Lower leg skin (tissue), 4 donors: Measurements from ENCODE around the gene STARD13. TPM values are rescaled to one million over a fixed set of nuclear protein-coding genes. Genes with fewer than 3 reads are reported as not detected.

Source experiments
- DNase-seq, 2 donors: peaks; one replicate each; pipeline ENCODE4 v3.0.0-alpha.2; 2019; ENCODE audit warnings: low spot score in 2 of 2
- H3K4me3 ChIP-seq: fragments of 200-600 bp; sonication (generic); 2 replicates; pipeline ENCODE4 v1.5.1; 2017; ENCODE audit warnings: mild to moderate bottlenecking, low read depth; ENCODE audit not compliant: poor library complexity, severe bottlenecking
- POLR2A ChIP-seq, 2 donors: fragments of 450-650 bp; IDR thresholded peaks; one replicate each; pipeline ENCODE4 v1.6.1; 2016 to 2017; ENCODE audit warnings: antibody characterized with exemption in 2 of 2, mild to moderate bottlenecking in 1 of 2, moderate library complexity in 1 of 2
- WGBS, 2 donors: methylation state at CpG; one replicate each; pipeline ENCODE4 v1.1.5; 2018; 5-methylcytosine and 5-hydroxymethylcytosine counted together
- intact Hi-C: fragments of 100-400 bp; cut with DNase I; formaldehyde crosslinking; loops from one replicate; pipeline ENCODE4 v1.15.0; 2023; ENCODE audit warnings: low total_unique reads
- total RNA-seq, 4 donors: library from RNA; depleted of rRNA; stranded (reverse); fragments of >200 nt; gene quantifications; one replicate each; pipeline ENCODE4 v1.1.0, GENCODE V29; 2016
- TF ChIP-seq, protein P1 (sequence below), 3 donors: fragments of 450-650 bp; IDR thresholded peaks; one replicate each; pipeline ENCODE4 v1.5.1; 2016; ENCODE audit warnings: antibody characterized with exemption in 3 of 3, mild to moderate bottlenecking in 3 of 3, moderate library complexity in 2 of 3

Gene STARD13
- total RNA-seq, 4 donors from 2014 or later: 15.7 to 22.5 (median 19.6) TPM

DNA sequence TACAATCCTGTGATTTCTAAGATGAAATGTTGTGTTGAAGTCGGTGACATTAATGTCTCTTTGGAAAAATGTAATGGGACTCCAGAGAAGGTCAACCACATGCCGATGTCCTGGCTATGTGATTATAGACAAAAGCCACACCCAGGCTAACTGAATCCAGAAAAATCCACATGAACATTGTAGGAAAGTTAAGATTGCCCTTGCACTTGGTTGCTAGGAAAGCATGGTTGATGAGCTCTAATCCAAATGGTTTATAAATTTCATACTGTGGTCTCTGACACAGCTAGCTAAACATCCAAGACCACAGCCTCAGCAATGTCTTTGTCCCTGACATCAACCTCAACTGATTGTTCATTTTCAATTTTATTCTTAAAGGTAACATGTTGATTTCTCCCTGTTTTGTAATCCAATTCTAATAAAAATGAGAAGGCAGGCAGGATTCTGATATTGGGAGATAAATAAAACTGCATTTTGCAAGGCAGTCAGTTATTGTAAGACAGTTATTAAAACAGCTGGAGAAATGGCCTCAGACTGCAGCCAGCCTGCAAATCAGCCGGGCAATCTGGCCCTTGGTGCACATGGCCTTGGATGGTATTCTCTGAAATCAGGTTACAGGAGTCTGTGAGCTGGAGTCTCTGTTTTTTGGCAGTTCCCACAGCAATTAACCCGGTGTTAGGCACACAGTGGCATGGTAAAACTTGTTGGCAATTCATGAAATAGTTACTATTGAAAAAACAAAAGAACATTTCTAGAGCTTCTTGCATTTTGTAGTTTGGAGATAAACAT lies 93.9 kb downstream of the STARD13 start:
- no peak overlapping the region for H3K4me3 ChIP-seq
- 59 to 62% methylated on average over 4 of the region's 4 CpGs for WGBS, 2 donors
- no peak for DNase-seq
- intact Hi-C loops: no loop called here
- TF ChIP-seq, protein P1, sequence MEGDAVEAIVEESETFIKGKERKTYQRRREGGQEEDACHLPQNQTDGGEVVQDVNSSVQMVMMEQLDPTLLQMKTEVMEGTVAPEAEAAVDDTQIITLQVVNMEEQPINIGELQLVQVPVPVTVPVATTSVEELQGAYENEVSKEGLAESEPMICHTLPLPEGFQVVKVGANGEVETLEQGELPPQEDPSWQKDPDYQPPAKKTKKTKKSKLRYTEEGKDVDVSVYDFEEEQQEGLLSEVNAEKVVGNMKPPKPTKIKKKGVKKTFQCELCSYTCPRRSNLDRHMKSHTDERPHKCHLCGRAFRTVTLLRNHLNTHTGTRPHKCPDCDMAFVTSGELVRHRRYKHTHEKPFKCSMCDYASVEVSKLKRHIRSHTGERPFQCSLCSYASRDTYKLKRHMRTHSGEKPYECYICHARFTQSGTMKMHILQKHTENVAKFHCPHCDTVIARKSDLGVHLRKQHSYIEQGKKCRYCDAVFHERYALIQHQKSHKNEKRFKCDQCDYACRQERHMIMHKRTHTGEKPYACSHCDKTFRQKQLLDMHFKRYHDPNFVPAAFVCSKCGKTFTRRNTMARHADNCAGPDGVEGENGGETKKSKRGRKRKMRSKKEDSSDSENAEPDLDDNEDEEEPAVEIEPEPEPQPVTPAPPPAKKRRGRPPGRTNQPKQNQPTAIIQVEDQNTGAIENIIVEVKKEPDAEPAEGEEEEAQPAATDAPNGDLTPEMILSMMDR (IDR thresholded peaks at IDR 0.05): no peak
- no peak for TF ChIP-seq POLR2A (IDR thresholded peaks at IDR 0.05)

DNA sequence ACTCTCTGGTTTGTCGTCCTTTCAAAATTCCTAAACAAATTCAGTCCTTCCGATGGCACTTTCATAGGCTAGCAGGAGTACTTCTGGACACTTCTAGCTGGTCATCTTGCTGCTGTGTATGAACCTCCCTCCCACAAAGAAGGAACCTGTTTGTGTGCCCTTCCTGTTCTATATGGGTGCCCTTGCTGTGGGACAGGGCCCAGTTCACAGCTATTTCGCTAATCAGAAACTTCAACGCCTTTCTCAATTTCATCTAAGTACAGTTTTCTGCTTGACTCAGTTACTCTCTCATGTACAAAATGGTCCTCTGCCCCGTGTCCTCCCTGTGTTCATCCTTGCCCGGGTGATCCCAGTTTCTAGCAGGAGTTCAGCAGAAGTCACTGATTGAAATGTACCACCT lies 96.1 kb downstream of the STARD13 start:
- no peak for DNase-seq
- 87 to 89% methylated on average over 6 of the region's 6 CpGs for WGBS, 2 donors
- TF ChIP-seq, protein P1 (IDR thresholded peaks at IDR 0.05): no peak
- no peak for TF ChIP-seq POLR2A (IDR thresholded peaks at IDR 0.05)
- intact Hi-C loops: no loop called here
- no peak overlapping the region for H3K4me3 ChIP-seq

DNA sequence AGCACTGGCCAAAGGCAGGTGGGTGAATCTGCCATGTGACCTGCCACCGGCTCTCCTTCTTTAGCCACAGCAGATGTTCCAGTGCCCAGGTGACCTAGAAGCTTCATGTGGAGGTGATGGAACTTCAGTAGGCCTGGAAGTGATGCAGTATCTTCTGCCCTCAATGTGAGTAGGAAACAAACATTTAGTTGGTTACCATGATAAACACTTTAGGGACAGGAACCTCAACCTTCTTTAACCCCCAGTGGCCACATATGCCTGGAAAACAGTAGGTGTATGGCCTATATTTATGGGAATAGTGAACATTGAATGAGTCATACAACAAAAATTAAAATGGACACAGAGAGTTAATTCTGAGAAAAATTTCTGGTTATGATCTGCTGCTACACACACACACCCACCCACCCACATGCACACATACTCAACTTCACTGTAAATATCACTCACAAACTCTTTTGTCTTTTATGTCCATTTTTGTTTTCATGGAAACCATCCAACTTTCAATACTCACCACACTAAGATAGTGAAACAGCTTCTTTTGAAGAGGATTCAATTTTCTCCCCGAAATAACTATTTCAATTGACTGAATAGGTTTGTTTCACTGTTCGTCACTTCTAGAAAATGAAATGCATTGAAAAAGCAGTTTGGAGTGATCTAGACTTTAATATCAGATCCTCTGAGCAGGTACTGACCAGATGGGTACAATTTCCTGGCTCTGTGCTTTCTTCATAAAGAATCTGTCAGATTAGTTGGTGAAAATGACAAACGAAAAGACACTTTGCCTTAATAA lies 97.3 kb downstream of the STARD13 start:
- TF ChIP-seq, protein P1 (IDR thresholded peaks at IDR 0.05): no peak
- no peak for TF ChIP-seq POLR2A (IDR thresholded peaks at IDR 0.05)
- no peak overlapping the region for H3K4me3 ChIP-seq
- no peak for DNase-seq
- intact Hi-C loops: no loop called here
- 66 to 72% methylated on average over 4 of the region's 4 CpGs for WGBS, 2 donors

DNA sequence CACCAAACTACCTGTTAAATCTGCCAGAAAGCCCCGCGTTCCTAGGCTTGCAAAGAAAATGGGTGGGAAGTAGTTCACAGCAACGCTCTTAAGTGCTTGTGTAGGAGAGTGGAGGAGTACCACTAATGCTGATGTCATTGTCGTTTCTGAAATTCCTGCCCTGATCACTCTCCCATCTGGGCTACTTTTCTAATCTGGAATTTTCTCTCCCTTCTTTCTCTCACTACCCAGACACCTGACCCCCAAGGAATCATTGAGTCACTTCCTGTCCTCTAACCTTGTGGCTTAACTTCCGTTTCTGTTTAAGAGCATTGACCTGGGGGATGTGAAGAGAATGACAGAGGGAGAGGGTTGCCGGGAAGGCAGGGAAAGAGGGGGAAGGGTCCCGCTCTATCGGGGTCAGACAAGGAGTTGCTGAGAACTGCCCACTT lies 98.7 kb downstream of the STARD13 start:
- no peak overlapping the region for H3K4me3 ChIP-seq
- WGBS, 2 donors: 69 to 75% methylated on average over 8 of the region's 8 CpGs
- DNase-seq: no peak
- intact Hi-C loops: no loop called here
- TF ChIP-seq POLR2A (IDR thresholded peaks at IDR 0.05): no peak
- TF ChIP-seq, protein P1 (IDR thresholded peaks at IDR 0.05): no peak

DNA sequence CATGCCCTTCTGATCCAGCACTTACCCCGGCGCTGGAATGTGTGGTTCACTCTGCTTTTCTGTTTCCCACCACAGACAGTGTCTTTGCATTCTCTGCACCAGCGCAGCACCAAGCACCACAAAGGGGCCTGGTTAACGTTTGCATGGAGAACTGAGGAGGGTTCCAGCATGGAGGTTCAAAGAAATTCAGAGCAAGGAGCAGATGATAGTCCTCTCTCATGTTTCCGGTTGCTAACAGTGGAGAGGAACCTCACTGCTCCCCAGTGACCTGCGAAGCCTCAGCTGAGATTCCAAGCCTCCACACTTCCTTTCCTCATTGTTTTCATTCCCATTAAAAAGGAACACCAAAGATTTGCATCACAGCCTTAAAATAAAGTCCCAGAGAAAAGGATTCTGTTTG lies 99.7 kb downstream of the STARD13 start:
- H3K4me3 ChIP-seq: no peak overlapping the region
- intact Hi-C loops: no loop called here
- no peak for DNase-seq
- 79 to 91% methylated on average over 6 of the region's 6 CpGs for whole genome bisulfite sequencing, 2 donors
- no peak for TF ChIP-seq POLR2A (IDR thresholded peaks at IDR 0.05)
- TF ChIP-seq, protein P1 (IDR thresholded peaks at IDR 0.05): no peak
